ENCODE measurements around the gene TMEM238L.
A peak's percentile ranks its signal among the peaks of the same experiment; 100 is the strongest.
"Not testable (repeated sequence)": the region's sequence is repeated elsewhere in the genome, so short reads cannot be mapped to it uniquely, and the experiment has no call there.

The TMEM238L gene, protein sequence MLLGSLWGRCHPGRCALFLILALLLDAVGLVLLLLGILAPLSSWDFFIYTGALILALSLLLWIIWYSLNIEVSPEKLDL

DNA sequence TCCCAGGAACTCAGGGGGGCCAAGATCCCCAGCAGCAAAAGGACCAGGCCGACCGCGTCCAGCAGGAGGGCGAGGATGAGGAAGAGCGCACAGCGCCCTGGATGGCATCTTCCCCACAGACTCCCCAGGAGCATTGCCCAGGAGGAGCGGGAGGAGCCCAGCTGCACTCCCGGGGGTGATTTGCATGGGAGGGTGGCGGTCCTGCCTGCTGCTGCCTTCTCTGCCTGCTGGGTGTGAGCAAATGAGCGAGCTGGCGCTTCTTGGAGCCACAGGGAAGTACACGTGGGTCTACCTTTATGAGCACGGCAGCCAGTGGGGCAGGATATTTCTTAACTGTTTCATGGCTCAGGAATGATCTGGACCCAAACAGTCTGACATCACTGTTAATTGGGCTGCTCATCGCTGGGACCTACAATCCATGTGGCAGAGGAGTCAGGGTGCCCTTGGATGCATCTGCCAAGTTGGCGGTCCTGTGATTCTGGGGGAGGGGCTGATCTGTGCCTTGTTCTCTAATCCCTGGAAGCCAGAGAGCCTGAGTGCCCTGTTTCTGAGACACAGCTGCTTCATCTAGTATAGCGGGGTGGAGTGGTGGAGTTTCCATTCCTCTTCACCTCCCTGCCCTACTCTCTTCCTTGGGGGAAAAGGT, at the start of gene TMEM238L:
TSS of gene TMEM238L (minus strand) at position 270 of the 646 bp plus-strand sequence. CDS start at position 134, 136 bp downstream.
- no peak for DNase-seq

DNA sequence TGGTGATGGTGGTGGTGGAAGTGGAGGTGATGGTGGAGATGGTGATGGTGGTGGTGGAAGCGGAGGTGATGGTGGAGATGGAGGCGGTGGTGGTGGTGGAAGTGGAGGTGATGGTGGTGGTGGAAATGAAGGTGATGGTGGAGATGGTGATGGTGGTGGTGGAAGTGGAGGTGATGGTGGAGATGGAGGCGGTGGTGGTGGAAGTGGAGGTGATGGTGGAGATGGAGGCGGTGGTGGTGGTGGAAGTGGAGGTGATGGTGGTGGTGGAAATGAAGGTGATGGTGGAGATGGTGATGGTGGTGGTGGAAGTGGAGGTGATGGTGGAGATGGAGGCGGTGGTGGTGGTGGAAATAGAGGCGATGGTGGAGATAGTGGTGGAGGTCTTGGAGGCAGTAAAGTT, 42.7 kb upstream of the TMEM238L start:
- DNase-seq = not testable (repeated sequence)

DNA sequence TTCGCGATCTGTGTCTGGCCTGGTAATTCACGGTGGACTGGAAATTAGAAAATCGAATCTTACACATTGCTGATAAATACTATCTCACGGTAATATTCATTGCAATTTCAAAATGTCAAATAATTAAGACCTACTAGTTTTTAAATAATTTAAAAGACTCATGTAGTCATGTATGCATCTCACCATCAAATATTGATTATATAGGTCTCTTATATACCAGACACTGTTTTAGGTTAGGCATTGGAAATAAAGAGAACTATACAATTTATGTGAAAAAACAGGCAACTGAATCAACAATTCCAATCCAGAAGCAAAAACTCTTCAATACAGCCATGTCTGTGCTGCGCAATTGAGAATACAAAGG, 41.5 kb upstream of the TMEM238L start:
- no peak for DNase-seq

DNA sequence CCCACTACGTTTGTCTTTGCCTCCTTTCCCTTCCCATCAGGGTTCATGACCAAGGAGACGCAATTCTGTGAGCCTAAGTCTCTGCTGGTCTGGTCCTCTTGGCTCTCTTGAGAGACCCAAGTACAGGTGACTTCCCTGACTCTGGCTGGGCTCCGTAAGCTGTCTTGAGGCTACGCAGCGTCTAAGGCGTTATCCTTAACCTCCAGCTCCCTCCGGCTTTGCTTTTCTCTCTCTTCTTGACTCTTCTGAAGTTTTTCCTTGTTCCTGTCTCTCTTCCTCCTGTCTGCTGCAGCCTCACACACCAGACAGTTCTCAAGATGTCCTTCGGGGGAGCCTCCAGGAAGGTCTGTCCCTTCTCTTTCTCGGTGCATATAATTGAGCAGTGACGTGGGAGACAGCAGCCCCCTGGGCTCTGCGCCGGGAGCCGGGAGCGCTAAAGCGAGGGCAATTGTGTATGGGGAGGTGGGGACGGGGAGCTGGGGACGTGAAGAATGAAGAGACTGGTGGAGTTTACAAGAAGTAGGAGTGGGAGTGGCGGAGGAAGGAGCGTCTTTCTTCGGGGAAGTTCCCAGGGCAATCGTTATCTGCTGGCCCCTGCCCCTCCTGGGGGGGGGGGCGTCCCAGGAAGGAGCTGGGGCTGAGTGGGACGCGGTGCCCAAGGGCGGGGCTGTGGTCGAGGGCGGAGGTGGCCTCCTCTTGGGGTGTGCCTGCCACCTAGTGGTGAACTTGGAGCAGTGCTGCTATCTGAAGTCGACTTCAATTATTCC, 40.9 kb upstream of the TMEM238L start:
- peak; percentile 46 for DNase-seq

DNA sequence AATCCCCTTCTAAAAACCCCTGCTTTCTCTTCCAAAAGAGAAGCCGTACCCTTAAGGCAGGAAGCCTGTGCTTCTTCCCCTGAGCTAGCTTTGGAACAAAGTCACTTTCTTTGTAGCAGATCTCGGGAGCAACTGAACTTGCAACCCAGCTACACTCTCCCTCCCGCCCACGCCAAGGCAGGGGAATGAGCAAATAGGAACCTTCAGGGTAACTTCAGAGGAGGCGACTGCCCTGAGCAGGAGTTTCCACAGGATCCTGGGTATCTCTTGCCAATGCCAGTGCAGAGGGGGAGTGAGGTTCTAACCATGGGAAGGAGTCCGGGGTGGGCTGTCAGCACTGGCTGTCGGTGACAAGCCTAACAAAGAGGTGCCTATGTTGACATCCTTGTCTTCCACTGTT, 39.9 kb upstream of the TMEM238L start:
- no peak for DNase-seq

DNA sequence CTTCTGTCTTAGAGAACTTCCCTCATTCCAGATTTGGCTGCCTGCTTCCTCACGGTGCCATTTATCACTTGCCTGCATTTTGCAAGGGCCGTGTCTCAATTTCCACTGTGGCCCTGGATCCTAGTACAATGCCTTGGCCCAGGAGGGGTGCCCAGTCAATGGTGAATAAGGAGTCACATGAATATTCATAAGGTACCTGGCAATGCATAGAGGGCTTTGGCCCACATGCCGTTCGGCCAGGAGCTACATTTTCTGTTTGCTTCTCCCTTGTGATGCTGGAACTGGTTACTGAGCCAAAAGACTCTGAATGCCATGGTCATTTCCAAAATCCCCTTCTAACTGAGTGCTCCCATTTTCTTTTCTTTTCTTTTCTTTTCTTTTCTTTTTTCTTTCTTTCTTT, 38.8 kb upstream of the TMEM238L start:
- DNase-seq = no peak

DNA sequence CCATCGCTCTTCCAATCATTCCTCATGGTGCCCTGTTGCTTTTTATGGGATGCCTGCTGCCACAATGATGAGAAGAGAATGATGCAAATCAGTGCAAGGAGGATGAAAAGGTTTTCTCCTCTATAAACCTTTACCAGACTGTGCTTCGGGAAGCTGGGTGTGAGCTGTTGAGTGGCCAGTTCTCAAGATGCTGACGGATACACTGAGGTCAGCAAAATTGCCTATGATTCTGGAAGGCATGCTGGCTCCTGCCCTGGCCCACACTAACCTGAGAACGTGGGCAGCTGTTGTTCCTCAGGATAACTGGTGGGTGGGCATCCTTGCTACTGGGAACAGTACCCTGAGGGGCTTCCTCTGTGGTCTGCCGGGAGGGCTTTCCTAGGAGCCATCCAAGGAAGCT, 34.8 kb upstream of the TMEM238L start:
- DNase-seq = no peak

DNA sequence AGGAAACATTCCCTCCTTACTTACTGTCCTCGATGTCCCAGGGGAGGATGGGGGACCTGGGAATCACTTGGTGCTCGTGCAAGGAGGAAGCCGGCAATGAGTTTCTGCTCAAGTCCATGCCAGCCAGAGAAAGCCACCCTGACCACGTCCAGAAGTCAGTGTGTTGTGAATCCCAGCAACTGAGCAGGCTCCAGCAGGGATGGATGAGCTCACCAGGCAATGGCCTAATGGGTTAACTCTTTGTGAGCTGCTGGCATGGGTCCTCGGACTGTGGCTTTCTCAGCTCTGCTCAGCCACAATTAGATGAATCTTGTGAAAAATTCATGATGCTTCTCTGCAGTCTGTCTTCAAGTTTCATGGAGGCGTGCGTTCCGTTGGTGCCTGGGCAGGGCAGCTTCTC, 34.0 kb upstream of the TMEM238L start, which contains the start of gene PIRT:
TSS of gene PIRT (minus strand) at position 167 of the 400 bp plus-strand sequence. CDS start 12,442 bp downstream, outside the sequence.
- DNase-seq = no peak

DNA sequence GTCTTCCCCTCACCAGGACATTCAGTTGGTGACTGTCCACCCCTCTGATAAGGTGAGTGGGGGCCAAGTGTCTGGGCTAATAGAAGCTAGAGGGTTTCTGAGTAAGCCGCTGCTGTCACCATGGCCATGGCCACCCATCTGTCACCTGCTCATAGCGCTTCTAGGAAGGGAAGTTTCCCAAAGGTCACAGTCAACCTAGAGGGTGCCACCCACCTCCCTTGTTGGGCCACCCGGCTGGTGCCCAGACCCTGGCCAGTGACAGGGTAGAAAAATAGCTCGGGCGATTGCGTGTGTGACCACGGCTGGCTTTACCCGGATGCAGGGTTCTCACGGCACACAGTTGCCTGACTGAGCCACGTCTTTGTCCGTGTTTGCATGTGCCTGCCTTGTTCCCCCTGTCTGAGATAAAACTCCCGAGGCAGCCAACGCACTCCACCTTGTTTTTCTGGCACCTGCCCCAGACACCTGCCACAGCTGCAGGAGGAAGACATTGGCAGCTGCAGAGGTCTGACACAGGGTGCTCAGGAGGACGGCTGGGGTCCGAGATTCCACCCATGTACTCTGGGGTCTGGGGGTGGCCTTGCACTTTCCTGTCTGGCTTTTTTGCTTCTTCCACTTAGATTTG, 33.2 kb upstream of the TMEM238L start:
- no peak for DNase-seq

DNA sequence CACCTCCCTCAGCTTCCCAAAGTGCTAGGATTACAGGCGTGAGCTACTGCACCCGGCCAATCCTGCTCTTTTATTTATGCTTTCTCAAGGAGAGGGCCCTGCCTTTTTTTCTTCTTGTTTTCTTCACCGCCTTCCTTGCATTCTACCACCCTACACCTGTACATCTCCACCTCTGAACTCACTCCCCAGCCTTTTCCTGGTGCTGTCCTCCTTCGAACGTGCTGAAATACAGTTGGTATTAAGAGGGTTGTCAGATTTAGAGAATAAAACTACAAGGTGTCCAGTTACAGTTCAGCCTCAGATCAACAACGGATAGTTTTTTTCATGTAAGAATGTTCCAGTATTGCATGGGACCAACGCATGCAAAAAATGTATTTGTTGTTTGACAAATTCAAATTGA, 32.2 kb upstream of the TMEM238L start:
- no peak for DNase-seq

DNA sequence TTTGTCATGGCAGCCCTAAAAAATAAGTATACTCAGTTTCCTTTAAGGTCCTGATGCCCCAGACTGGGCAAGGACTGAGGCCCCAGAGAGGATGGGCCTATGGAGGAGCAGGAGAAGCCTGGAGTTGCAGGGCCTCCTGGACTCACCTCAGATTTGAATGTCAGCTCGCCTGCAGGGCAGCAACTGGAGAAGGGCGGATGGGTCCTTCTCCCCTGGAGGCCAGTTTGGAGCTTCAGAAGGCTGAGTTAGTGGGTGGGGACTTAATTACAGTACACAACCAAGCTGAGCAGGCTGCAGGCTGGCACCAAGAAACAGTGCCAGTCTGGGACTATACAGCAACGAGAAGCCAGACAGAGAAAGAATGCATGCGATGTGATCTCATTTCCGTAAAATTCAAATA, 27.8 kb upstream of the TMEM238L start:
- no peak for DNase-seq

DNA sequence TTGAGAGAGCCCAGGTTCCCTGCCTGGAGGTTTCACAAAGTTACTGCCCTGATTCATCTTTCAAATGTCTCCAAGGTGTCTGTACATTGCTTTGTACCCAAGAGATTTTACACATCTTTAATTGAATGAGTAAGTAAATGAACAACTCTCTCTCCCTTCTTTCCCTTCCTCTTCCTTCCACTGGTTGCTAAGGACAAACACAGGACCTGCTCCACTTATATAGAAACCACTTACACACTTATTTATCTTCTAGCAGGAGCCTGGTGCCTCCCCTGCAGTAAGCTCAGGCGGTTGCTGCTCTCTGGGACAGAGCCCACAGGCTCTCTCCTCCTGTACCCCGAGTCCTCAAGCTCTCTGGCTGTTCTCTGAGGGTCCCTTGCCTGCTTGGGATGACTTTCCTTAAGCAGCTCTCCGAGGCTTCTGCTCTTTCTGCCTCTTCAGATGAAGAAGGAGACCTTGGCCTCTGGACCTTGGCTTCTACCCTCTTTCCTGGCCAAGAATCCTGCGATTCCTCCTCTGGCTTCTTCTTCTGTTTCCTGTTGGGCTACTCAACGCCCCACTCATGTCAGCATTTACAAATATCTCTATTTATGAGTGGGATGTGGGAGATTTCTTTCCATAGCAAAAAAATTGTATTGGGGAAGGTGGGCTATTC, 24.1 kb upstream of the TMEM238L start:
- DNase-seq = no peak

DNA sequence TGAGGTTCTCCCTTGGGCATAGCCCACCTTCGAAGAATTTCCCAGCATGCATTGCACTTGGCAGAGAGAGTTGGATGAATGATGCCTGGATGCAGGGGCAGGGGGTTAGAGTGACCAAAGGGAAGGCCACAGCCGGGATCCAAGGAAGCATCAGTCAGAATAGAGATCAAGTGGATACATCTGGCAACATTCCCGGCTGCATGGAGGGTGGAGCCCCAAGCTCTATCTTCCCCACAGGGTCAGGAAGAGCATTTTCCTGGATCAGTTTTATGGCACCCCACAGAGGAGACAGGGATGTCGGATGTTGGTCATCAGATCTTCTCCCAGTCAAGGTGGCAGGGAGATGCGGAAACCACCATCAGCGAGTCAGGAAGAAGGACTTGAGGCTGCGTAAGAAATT, 21.0 kb upstream of the TMEM238L start:
- DNase-seq = no peak

DNA sequence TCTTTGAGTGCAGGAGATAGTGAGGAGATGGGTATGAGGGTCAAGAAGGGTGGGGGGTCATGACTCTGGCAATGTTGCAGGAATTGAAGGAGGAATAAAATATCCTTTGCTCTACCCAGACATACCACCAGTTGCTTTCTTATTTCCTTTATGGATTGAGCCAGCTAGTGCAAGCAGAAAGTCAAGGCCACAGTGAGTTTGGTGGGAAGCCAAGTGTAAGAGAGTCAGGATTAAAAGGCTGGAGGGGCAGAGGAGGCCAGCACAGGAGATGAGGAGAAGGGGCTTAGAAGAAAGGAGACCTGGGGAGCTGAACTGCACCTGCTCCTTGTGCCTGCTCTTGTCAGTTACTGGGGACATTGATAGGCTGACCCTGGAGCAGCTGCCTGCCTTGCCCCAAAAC, 17.9 kb upstream of the TMEM238L start:
- DNase-seq = no peak

DNA sequence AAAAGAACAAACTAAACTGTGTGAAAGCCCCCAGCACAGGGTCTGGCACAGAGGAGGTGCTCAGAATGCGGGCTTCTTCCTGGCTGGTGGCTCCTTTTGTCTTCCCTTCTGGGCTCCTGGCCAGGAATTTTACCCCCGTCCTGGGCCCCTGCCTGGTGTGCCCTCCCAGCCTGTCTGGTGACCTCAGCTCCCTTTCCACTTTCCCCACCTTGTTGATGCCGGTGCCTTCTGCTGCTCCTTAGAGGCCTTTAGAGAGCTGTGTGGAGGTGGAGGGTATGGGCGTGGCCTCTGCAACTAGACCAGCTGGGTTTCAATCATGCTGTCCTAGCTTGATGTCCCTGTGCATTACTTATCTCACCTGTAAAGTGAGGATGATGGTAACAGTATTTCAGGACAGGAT, 17.2 kb upstream of the TMEM238L start:
- no peak for DNase-seq

DNA sequence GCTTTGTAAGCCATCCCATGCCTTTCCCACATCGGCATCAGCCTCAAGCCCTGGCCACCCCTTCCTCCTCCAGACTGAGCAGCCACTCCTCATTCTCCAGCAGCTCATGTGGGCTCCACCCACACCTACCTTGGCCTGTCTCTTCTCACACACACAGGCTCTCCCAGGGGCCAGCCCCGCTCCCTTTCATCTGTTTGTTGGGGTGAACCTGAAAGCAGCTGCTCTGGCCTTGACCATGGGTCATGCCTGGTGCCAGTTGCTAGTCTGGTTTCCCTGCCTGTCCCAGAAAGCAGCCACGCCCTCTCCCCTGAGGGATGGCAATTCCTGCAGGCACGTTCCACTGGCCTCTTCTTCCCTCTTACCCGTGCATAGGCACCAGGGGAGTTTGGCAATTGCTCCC, 11.4 kb upstream of the TMEM238L start:
- no peak for DNase-seq

DNA sequence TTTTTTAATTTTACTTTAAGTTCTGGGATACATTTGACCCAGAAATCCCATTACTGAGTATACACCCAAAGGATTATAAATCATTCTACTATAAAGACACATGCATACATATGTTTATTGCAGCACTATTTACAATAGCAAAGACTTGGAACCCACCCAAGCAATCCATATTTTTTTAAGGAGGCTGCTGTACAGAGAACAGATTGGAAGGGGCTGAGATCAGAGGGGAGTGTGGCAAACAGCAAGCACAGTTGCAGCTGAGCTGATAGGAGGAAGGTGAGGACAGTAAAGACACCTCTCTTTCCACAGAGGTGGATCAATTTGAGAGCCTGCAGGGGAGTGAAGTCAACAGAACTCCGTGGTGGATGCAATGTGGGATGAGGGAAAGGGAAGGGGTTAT, 10.2 kb upstream of the TMEM238L start:
- DNase-seq = no peak

DNA sequence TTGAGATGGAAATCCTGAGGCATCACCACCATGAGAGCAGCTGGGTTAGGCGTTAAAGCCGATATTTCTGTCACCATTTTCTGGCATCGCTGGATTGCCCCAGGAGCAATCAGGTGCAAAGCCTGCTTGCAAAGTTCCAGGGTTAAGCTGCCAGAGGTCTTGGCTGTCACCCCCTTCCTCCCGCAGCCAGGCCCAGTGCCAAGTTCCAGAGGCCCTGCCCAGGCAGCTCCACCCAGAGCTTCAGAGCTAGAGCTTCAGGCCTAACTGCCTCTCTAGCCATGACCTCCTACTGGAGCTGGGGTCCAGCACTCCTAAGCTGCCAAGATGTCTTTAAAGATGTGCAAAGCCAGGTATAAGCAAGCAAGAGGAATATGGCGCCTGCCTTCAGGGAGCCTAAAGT, 8.8 kb upstream of the TMEM238L start:
- no peak for DNase-seq

DNA sequence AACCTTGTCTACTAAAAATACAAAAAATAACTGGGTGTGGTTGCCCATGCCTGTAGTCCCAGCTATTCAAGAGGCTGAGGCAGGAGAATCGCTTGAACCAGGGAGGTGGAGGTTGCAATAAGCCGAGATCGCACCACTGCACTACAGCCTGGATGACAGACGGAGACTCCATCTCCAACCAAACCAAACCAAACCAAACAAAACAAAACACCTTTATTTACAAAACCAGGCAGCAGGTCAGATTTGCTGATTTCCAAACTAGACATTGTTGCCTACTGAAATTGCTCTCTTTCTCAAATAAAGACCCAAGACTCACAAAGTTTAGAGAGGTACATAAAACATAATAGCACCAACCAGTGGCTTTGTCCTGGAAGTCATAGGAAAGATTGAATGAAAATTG, 5.7 kb upstream of the TMEM238L start:
- DNase-seq = no peak

DNA sequence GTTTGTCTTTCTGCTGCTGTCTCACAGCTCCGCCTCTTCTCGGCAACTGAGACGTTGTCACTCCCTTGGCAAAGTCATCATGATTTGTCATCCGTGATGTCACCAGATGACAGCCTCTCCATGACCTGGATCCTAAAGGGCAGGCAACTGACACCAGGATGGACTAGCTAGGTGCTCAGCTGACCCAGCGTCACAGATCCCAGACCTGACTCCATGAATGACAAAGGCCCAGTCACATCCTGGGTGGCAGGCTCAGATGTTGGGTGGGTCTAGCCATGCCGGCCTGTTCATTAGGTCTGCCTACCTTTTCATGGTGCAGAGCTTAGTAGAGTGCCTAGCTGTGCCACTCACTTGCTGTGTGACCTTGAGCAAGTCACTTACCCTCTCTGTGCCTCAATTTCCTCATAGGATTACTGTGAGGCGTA, 3.8 kb upstream of the TMEM238L start:
- no peak for DNase-seq

DNA sequence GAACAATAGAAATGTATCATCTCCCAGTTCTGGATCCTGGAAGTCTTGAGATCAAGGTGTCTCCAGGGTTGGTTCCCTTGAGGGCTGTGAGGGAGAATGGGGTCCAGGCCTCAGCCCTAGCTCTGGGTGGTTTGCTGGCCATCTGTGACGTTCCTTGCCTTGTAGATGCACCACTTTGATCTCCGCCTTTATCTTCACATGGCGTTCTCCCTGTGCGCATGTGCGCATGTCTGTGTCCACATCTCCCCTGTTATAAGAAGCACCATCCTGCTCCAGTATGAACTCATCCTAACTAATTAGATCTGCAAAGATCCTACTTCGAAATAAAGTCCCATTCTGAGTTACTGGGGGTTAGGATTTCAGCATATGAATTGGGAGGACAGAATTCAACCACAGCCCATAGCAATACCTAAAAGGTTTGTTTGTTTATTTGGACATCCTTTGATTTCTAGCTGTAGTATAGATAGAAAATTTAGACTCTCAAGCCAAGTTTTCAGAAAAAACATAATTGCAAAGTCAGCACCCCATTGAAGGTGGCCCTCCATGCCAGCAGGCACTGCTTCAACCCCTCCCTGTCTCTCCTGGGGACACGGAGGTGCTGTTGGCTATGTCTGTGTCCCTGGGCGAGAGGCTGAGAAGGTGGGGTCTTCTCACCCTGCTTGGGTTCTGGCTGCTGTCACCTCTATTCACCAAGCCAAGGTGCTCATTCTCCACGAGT, 2.8 kb upstream of the TMEM238L start:
- no peak for DNase-seq

DNA sequence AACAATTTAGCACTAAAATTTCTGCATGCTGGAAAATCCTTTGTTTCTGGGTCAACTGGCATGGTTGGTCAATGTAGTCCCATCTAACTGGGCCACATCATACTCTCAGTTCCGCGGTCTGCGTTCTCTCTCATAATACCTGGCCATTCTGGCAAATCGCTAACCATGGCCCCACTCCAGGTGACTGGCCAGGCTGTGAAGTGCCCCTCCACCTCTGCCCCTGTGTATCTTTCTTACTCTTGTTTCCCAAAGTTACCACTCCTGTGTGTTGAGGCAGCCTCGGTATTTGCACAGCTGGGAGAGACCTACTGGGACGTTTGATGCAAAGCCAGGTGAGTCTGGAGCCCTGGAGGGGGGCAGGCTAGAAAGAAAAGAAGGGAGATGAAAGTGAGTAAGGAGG, 2.0 kb upstream of the TMEM238L start:
- no peak for DNase-seq

DNA sequence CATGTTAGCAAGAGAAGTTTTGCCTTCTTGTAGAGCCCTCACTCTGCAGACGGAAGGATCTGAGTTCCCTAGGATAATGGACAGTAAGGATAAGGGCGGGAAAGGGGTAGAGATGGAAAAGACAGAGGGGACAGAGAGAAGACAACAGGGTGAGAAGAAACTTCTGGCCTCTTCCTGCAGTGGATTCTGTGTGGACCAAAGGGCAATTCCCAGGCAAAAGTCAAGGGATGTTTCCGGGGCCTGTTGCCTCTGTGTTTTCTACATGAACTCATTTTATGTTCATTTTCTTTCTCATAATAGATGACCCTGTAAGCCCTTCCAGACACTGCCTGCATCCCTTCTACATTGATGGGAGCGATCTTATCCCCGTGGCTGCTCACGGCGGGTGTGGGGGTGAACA, 647 bp upstream of the TMEM238L start:
- DNase-seq = no peak
